GM10847 (cell line): ENCODE results near the gene SLC38A2.

Experiments used
- POLR2A ChIP-seq: IDR thresholded peaks from 2 replicates; pipeline ENCODE4 v1.6.1; 2011; ENCODE audit not compliant: insufficient read length; ENCODE audit errors: extremely low read depth

The SLC38A2 gene

GRCh38 chr12:46343118-46343852 is 29.3 kb downstream of the SLC38A2 start:
- no peak for TF ChIP-seq POLR2A

- TF ChIP-seq POLR2A = no peak
These were observed 30.0 kb downstream of the SLC38A2 start for GRCh38 chr12:46342562-46343033.

GRCh38 chr12:46339051-46339450 is 33.5 kb downstream of the SLC38A2 start:
- no peak for TF ChIP-seq POLR2A

- TF ChIP-seq POLR2A = no peak
These were observed 40.3 kb downstream of the SLC38A2 start for GRCh38 chr12:46332260-46332659.

- no peak for TF ChIP-seq POLR2A
These were observed 51.8 kb downstream of the SLC38A2 start for GRCh38 chr12:46320731-46321130.

- no peak for TF ChIP-seq POLR2A
These were observed 54.5 kb downstream of the SLC38A2 start for GRCh38 chr12:46318037-46318436.
